H9 (cell line): ENCODE results near the gene KCNH1. TPM values are rescaled to one million over a fixed set of nuclear protein-coding genes. Genes with fewer than 3 reads are reported as not detected.
A peak's percentile ranks its signal among the peaks of the same experiment; 100 is the strongest.

ENCODE experiments used
- DNase-seq: peaks from one replicate; pipeline ENCODE4 v3.0.0-alpha.2; 2017
- H2AFZ ChIP-seq: one replicate; pipeline ENCODE4 v1.6.1; 2013; ENCODE audit warnings: mild to moderate bottlenecking, low read length, control low read depth, moderate library complexity
- H2AK5ac ChIP-seq: 2 replicates; pipeline ENCODE4 v1.6.1; 2013; ENCODE audit warnings: low read length, control low read depth, mixed read lengths; ENCODE audit not compliant: insufficient read length
- H2BK120ac ChIP-seq: one replicate; pipeline ENCODE4 v1.6.1; 2013; ENCODE audit warnings: low read depth, mild to moderate bottlenecking, low read length, control low read depth, inconsistent platforms; ENCODE audit not compliant: poor library complexity, severe bottlenecking
- H2BK12ac ChIP-seq: 2 replicates; pipeline ENCODE4 v1.6.1; 2013; ENCODE audit warnings: low read length, control low read depth, mixed read lengths, low read depth; ENCODE audit not compliant: insufficient read length
- H2BK15ac ChIP-seq: 2 replicates; pipeline ENCODE4 v1.6.1; 2013; ENCODE audit warnings: low read depth, low read length, control low read depth
- H2BK20ac ChIP-seq: one replicate; pipeline ENCODE4 v1.6.1; 2013; ENCODE audit warnings: low read depth, mild to moderate bottlenecking, low read length, control low read depth, inconsistent platforms; ENCODE audit not compliant: poor library complexity, severe bottlenecking
- H2BK5ac ChIP-seq: 2 replicates; pipeline ENCODE4 v1.6.1; 2013; ENCODE audit warnings: low read length, control low read depth, mixed read lengths; ENCODE audit not compliant: insufficient read length
- H3K14ac ChIP-seq: 2 replicates; pipeline ENCODE4 v1.6.1; 2013; ENCODE audit warnings: low read length, control low read depth; ENCODE audit not compliant: insufficient read depth
- H3K18ac ChIP-seq: 2 replicates; pipeline ENCODE4 v1.6.1; 2013; ENCODE audit warnings: low read depth, mild to moderate bottlenecking, mixed read lengths, low read length, control low read depth; ENCODE audit not compliant: insufficient read length
- H3K23ac ChIP-seq: 2 replicates; pipeline ENCODE4 v1.6.1; 2013; ENCODE audit warnings: low read length, control low read depth, mixed read lengths, low read depth; ENCODE audit not compliant: insufficient read length
- H3K23me2 ChIP-seq: 2 replicates; pipeline ENCODE4 v1.6.1; 2013; ENCODE audit warnings: low read depth, mild to moderate bottlenecking, mixed read lengths, low read length, control low read depth; ENCODE audit not compliant: insufficient read length, poor library complexity, severe bottlenecking
- H3K27ac ChIP-seq: 2 replicates; pipeline ENCODE4 v1.5.1; 2013; ENCODE audit warnings: low read length, control low read depth, mixed read lengths, low read depth; ENCODE audit not compliant: insufficient read length
- H3K27me3 ChIP-seq: 2 replicates; pipeline ENCODE4 v1.6.1; 2013; ENCODE audit warnings: low read length, control low read depth, inconsistent platforms; ENCODE audit not compliant: insufficient read depth
- H3K4ac ChIP-seq: 2 replicates; pipeline ENCODE4 v1.6.1; 2013; ENCODE audit warnings: low read depth, mild to moderate bottlenecking, control low read depth, inconsistent platforms, low read length, moderate library complexity
- H3K4me1 ChIP-seq: 2 replicates; pipeline ENCODE4 v1.6.1; 2013; ENCODE audit warnings: low read length, control low read depth, inconsistent platforms; ENCODE audit not compliant: insufficient read depth
- H3K4me2 ChIP-seq: 2 replicates; pipeline ENCODE4 v1.6.1; 2013; ENCODE audit warnings: low read length, control low read depth, mixed read lengths; ENCODE audit not compliant: insufficient read length, insufficient read depth
- H3K56ac ChIP-seq: 2 replicates; pipeline ENCODE4 v1.6.1; 2013; ENCODE audit warnings: low read depth, mild to moderate bottlenecking, mixed read lengths, low read length, control low read depth; ENCODE audit not compliant: insufficient read length
- H3K79me1 ChIP-seq: 2 replicates; pipeline ENCODE4 v1.6.1; 2013; ENCODE audit warnings: low read depth, mild to moderate bottlenecking, moderate library complexity, low read length, control low read depth, inconsistent platforms; ENCODE audit not compliant: insufficient read depth, poor library complexity, severe bottlenecking
- H3K79me2 ChIP-seq: 2 replicates; pipeline ENCODE4 v1.6.1; 2013; ENCODE audit warnings: low read length, control low read depth, inconsistent platforms; ENCODE audit not compliant: insufficient read depth
- H3K9ac ChIP-seq: 2 replicates; pipeline ENCODE4 v1.6.1; 2013; ENCODE audit warnings: low read length, control low read depth, mixed read lengths; ENCODE audit not compliant: insufficient read length; ENCODE audit errors: extremely low read depth
- H3K9me3 ChIP-seq: one replicate; pipeline ENCODE4 v1.6.1; 2013; ENCODE audit warnings: low read depth, low read length, inconsistent platforms; ENCODE audit not compliant: control insufficient read depth
- H3T11ph ChIP-seq: one replicate; pipeline ENCODE4 v1.6.1; 2013; ENCODE audit warnings: mild to moderate bottlenecking, low read length, control low read depth, inconsistent platforms
- H4K20me1 ChIP-seq: one replicate; pipeline ENCODE4 v1.6.1; 2013; ENCODE audit not compliant: control insufficient read depth, insufficient read length, insufficient read depth
- H4K5ac ChIP-seq: 2 replicates; pipeline ENCODE4 v1.6.1; 2013; ENCODE audit warnings: low read depth, mild to moderate bottlenecking, mixed read lengths, low read length, control low read depth; ENCODE audit not compliant: insufficient read length
- H4K8ac ChIP-seq: replicated peaks from 2 replicates; pipeline ENCODE4 v1.6.1; 2013; ENCODE audit warnings: low read length, control low read depth, mixed read lengths, low read depth; ENCODE audit not compliant: insufficient read length
- H4K91ac ChIP-seq: 2 replicates; pipeline ENCODE4 v1.6.1; 2013; ENCODE audit warnings: low read depth, mild to moderate bottlenecking, moderate library complexity, mixed read lengths, low read length, control low read depth; ENCODE audit not compliant: insufficient read length
- H3K27ac Mint-ChIP-seq, 3 experiments: 2 replicates in 2 of 3; 3 replicates in 1 of 3; pipeline ENCODE4 v1.8.0; 2020 to 2021; ENCODE audit warnings: mixed read lengths in 3 of 3, mild to moderate bottlenecking in 1 of 3, moderate library complexity in 1 of 3
- H3K27me3 Mint-ChIP-seq: 2 replicates; pipeline ENCODE4 v1.8.0; 2021; ENCODE audit warnings: low read depth, mild to moderate bottlenecking, moderate library complexity, mixed read lengths
- H3K36me3 Mint-ChIP-seq, 3 experiments: 2 replicates in 2 of 3; 3 replicates in 1 of 3; pipeline ENCODE4 v1.8.0; 2020 to 2021; ENCODE audit warnings: low read depth in 3 of 3, mixed read lengths in 3 of 3; ENCODE audit not compliant: insufficient read depth in 1 of 3
- H3K4me1 Mint-ChIP-seq, 2 experiments: 2 replicates each; pipeline ENCODE4 v1.8.0; 2020; ENCODE audit warnings: mixed read lengths in 2 of 2
- H3K4me3 Mint-ChIP-seq, 2 experiments: 2 replicates in 1 of 2; 3 replicates in 1 of 2; pipeline ENCODE4 v1.8.0; 2020 to 2021; ENCODE audit warnings: mild to moderate bottlenecking in 2 of 2, mixed read lengths in 2 of 2, moderate library complexity in 1 of 2
- H3K9me3 Mint-ChIP-seq, 2 experiments: 2 replicates in 1 of 2; 3 replicates in 1 of 2; pipeline ENCODE4 v1.8.0; 2020; ENCODE audit warnings: mild to moderate bottlenecking in 2 of 2, mixed read lengths in 2 of 2, moderate library complexity in 1 of 2
- CTCF ChIP-seq: fragments of 200-600 bp; sonication (generic); conservative IDR thresholded peaks from 3 replicates; pipeline ENCODE4 v1.8.0; 2021; ENCODE audit warnings: antibody characterized with exemption, mild to moderate bottlenecking
- WGBS: extraction: QIAGEN DNeasy Blood & Tissue Kit; methylation state at CpG from one replicate; pipeline ENCODE4 v1.1.7; 2013; ENCODE audit warnings: missing lambda C conversion rate, low lambda C conversion rate, mixed read lengths; ENCODE audit not compliant: insufficient read length; ENCODE audit errors: extremely low coverage; 5-methylcytosine and 5-hydroxymethylcytosine counted together
- total RNA-seq: library from RNA; stranded (reverse); gene quantifications from 2 replicates; pipeline ENCODE4 v1.2.1, GENCODE V29; 2021

The KCNH1 gene
- total RNA-seq, 1 experiment from 2014 or later = 0.11 TPM

DNA sequence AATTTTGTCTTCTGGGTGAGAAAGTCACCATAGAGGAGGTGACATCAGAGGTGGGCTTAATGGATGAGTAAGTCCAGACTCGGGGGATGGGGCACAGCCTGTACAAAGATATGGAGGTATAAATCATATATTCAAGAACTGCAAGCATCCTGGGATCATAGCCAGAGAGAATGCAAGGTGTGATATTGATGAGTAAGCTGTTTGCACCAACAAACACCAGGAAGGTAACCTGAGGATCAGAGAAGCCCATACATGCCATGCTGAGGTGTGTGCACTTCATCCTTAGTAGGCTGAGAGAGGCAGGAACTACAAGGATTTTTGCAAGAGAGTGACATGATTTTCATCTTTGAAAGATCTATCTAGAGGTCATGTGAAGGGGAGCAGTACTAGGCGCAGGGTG is 498.8 kb downstream of the KCNH1 start:
- H3K18ac ChIP-seq = no peak overlapping the region
- no peaks in the 10 kb centered on the region for H3K27me3 ChIP-seq
- H4K5ac ChIP-seq = no peak overlapping the region
- no peaks in the 10 kb centered on the region for H3K79me1 ChIP-seq
- H3K4me1 Mint-ChIP-seq = peaks cover 2 to 5% of the 10 kb centered on the region in 2 experiments; a peak in 2 of 4 replicates
- H3K14ac ChIP-seq = no peak overlapping the region
- no peak overlapping the region for H2BK5ac ChIP-seq
- H3K23me2 ChIP-seq = no peaks in the 10 kb centered on the region
- H2BK20ac ChIP-seq = no peak overlapping the region
- peak overlapping the region; percentile 30 for H3T11ph ChIP-seq
- H2AFZ ChIP-seq = no peak overlapping the region
- no peak overlapping the region for H3K4ac ChIP-seq
- H3K27ac Mint-ChIP-seq = no peak overlapping the region
- H3K27me3 Mint-ChIP-seq = no peaks in the 10 kb centered on the region
- H3K4me3 Mint-ChIP-seq = no peak overlapping the region
- no peaks in the 10 kb centered on the region for H4K20me1 ChIP-seq
- no peak overlapping the region for H3K9ac ChIP-seq
- no CpG with 5 or more reads among the region's 2 CpGs for WGBS
- no peaks in the 10 kb centered on the region for H3K4me1 ChIP-seq
- no peaks in the 10 kb centered on the region for H3K79me2 ChIP-seq
- H3K23ac ChIP-seq = no peak overlapping the region
- no peak overlapping the region for H2AK5ac ChIP-seq
- H3K27ac ChIP-seq = no peak overlapping the region
- H4K8ac ChIP-seq = no peak overlapping the region
- H3K36me3 Mint-ChIP-seq = no peaks in the 10 kb centered on the region
- no peaks in the 10 kb centered on the region; a peak in 1 of 5 replicates for H3K9me3 Mint-ChIP-seq
- no peaks in the 10 kb centered on the region for H3K9me3 ChIP-seq
- no peak overlapping the region for H2BK120ac ChIP-seq
- no peak for DNase-seq
- no peak overlapping the region for H3K4me2 ChIP-seq
- no peak overlapping the region for H4K91ac ChIP-seq
- no peak overlapping the region for H3K56ac ChIP-seq
- no peak overlapping the region for H2BK15ac ChIP-seq
- no peak overlapping the region for H2BK12ac ChIP-seq
- TF ChIP-seq CTCF = no peak
